Effector memory CD4-positive, alpha-beta T cell (primary cell): Measurements from ENCODE around the gene USH1G.

Source experiments
- DNase-seq, 3 donors: peaks; one replicate each; pipeline ENCODE4 v3.0.0-alpha.2; 2020
- H3K27ac ChIP-seq: 2 replicates; pipeline ENCODE4 v1.7.0; 2013; ENCODE audit warnings: mild to moderate bottlenecking, low read length, moderate library complexity; ENCODE audit not compliant: insufficient read depth, poor library complexity, severe bottlenecking
- H3K27me3 ChIP-seq: replicated peaks from 2 replicates; pipeline ENCODE4 v1.7.0; 2013; ENCODE audit warnings: mild to moderate bottlenecking, low read length; ENCODE audit not compliant: insufficient read depth, control insufficient read depth, poor library complexity, severe bottlenecking
- H3K36me3 ChIP-seq: 2 replicates; pipeline ENCODE4 v1.7.0; 2013; ENCODE audit warnings: mild to moderate bottlenecking, low read length, moderate library complexity; ENCODE audit not compliant: control insufficient read depth, insufficient read depth
- H3K4me1 ChIP-seq: 2 replicates; pipeline ENCODE4 v1.7.0; 2013; ENCODE audit warnings: low read length, mild to moderate bottlenecking; ENCODE audit not compliant: control insufficient read depth, insufficient read depth, poor library complexity, severe bottlenecking
- H3K4me3 ChIP-seq: 2 replicates; pipeline ENCODE4 v1.7.0; 2013; ENCODE audit warnings: low read length, low read depth, mild to moderate bottlenecking; ENCODE audit not compliant: insufficient read depth, poor library complexity, severe bottlenecking
- H3K9me3 ChIP-seq: 2 replicates; pipeline ENCODE4 v1.7.0; 2013; ENCODE audit warnings: mild to moderate bottlenecking, low read length, moderate library complexity; ENCODE audit not compliant: control insufficient read depth

The USH1G gene

GRCh38 chr17:74953134-74953687, 30.2 kb upstream of the USH1G start:
- no peaks in the 10 kb centered on the region for H3K9me3 ChIP-seq
- DNase-seq, result no peak

GRCh38 chr17:74952431-74953133, 29.5 kb upstream of the USH1G start:
- Histone ChIP-seq H3K4me3 (no peak overlapping the region), H3K9me3 (no peaks in the 10 kb centered on the region), H3K27ac (no peak overlapping the region), H3K36me3 (no peaks in the 10 kb centered on the region), H3K4me1 (no peaks in the 10 kb centered on the region), H3K27me3 (no peaks in the 10 kb centered on the region)
- DNase-seq, result no peak

More at GRCh38 chr17:74953134-74953687, 30.2 kb upstream of the USH1G start:
- Histone ChIP-seq H3K4me1 (no peaks in the 10 kb centered on the region), H3K27ac (no peak overlapping the region), H3K27me3 (no peaks in the 10 kb centered on the region), H3K36me3 (no peaks in the 10 kb centered on the region), H3K4me3 (no peak overlapping the region)

- no peaks in the 10 kb centered on the region for H3K4me1 ChIP-seq
- H3K9me3 ChIP-seq, result no peaks in the 10 kb centered on the region
- no peak for DNase-seq
- no peak overlapping the region for H3K4me3 ChIP-seq
- no peaks in the 10 kb centered on the region for H3K27me3 ChIP-seq
- no peak overlapping the region for H3K27ac ChIP-seq
- H3K36me3 ChIP-seq, result no peaks in the 10 kb centered on the region
Measured at GRCh38 chr17:74951680-74952421, 28.8 kb upstream of the USH1G start.

GRCh38 chr17:74951065-74951464, 28.0 kb upstream of the USH1G start:
- Histone ChIP-seq H3K36me3 (no peaks in the 10 kb centered on the region), H3K27me3 (no peaks in the 10 kb centered on the region), H3K4me1 (no peaks in the 10 kb centered on the region), H3K4me3 (no peak overlapping the region), H3K9me3 (no peaks in the 10 kb centered on the region), H3K27ac (no peak overlapping the region)
- no peak for DNase-seq

GRCh38 chr17:74950207-74950606, 27.2 kb upstream of the USH1G start:
- no peak for DNase-seq
- H3K4me3 ChIP-seq, result no peak overlapping the region
- no peak overlapping the region for H3K27ac ChIP-seq
- no peaks in the 10 kb centered on the region for H3K36me3 ChIP-seq
- H3K9me3 ChIP-seq, result no peaks in the 10 kb centered on the region
- no peaks in the 10 kb centered on the region for H3K27me3 ChIP-seq
- H3K4me1 ChIP-seq, result no peaks in the 10 kb centered on the region

GRCh38 chr17:74949455-74950115, 26.5 kb upstream of the USH1G start:
- Histone ChIP-seq H3K36me3 (no peaks in the 10 kb centered on the region), H3K4me3 (no peak overlapping the region), H3K27ac (no peak overlapping the region), H3K27me3 (no peaks in the 10 kb centered on the region), H3K9me3 (no peaks in the 10 kb centered on the region), H3K4me1 (no peaks in the 10 kb centered on the region)
- no peak for DNase-seq

- no peaks in the 10 kb centered on the region for H3K36me3 ChIP-seq
- no peaks in the 10 kb centered on the region for H3K4me1 ChIP-seq
- H3K4me3 ChIP-seq, result no peak overlapping the region
- no peak overlapping the region for H3K27ac ChIP-seq
- H3K27me3 ChIP-seq, result no peaks in the 10 kb centered on the region
- no peak for DNase-seq
- H3K9me3 ChIP-seq, result no peaks in the 10 kb centered on the region
Measured at GRCh38 chr17:74947041-74947754, 24.1 kb upstream of the USH1G start.

- H3K9me3 ChIP-seq, result no peaks in the 10 kb centered on the region
- no peaks in the 10 kb centered on the region for H3K36me3 ChIP-seq
- DNase-seq, result no peak
- no peak overlapping the region for H3K27ac ChIP-seq
- no peak overlapping the region for H3K4me3 ChIP-seq
- H3K4me1 ChIP-seq, result no peaks in the 10 kb centered on the region
- H3K27me3 ChIP-seq, result no peaks in the 10 kb centered on the region
Measured at GRCh38 chr17:74946641-74947040, 23.6 kb upstream of the USH1G start.

- Histone ChIP-seq H3K4me3 (no peak overlapping the region), H3K36me3 (no peaks in the 10 kb centered on the region), H3K27ac (no peak overlapping the region), H3K9me3 (no peaks in the 10 kb centered on the region), H3K4me1 (no peaks in the 10 kb centered on the region), H3K27me3 (no peaks in the 10 kb centered on the region)
- DNase-seq, result no peak
Measured at GRCh38 chr17:74945543-74945942, 22.5 kb upstream of the USH1G start.
